Epithelial cell of proximal tubule (primary cell): Measurements from ENCODE around the gene WNT5A. TPM values are rescaled to one million over a fixed set of nuclear protein-coding genes. Genes with fewer than 3 reads are reported as not detected.

Experiments used
- DNase-seq: peaks from one replicate; pipeline ENCODE4 v3.0.0-alpha.2; 2011; ENCODE audit warnings: low read depth
- H3K4me3 ChIP-seq: 2 replicates; pipeline ENCODE4 v1.5.1; 2011; ENCODE audit warnings: low read depth, mild to moderate bottlenecking, low read length
- CTCF ChIP-seq: conservative IDR thresholded peaks from 2 replicates; pipeline ENCODE4 v1.5.1; 2012; ENCODE audit warnings: low read depth, mild to moderate bottlenecking, low read length
- total RNA-seq: library from RNA; depleted of rRNA; stranded (reverse); fragments of >200 nt; gene quantifications from 2 replicates; pipeline ENCODE4 v1.2.3, GENCODE V29; 2015

Gene WNT5A
- total RNA-seq, 1 donor from 2014 or later = 4.4 TPM

GRCh38 chr3:55461896-55462295 is 25.2 kb downstream of the WNT5A start:
- no peak for TF ChIP-seq CTCF
- no peak for DNase-seq

DNA sequence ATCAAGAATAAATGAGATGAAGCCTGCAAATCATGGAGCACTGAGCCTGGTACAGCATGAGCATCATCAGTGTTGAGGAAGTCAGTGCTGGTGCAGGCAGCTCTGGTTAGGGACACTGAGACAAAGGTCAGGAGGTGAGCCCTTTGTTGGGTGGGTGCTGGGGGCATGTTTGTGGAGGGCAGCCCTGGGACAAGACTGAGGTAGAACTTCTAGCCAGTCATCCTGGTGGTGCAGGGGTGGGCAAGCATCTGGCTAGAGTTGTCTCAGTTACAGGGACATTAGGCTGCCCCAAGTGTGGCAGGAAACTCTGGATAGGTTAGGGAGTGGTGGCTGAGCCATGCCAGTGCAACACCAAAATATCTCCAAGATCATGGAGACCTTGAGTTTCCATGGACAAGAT is 27.3 kb downstream of the WNT5A start:
- no peak for TF ChIP-seq CTCF
- H3K4me3 ChIP-seq = no peak overlapping the region
- DNase-seq = no peak

More at GRCh38 chr3:55461896-55462295, 25.2 kb downstream of the WNT5A start:
- no peak overlapping the region for H3K4me3 ChIP-seq

- DNase-seq = no peak
- TF ChIP-seq CTCF = no peak
- no peak overlapping the region for H3K4me3 ChIP-seq
Observed at GRCh38 chr3:55458181-55458790, 28.8 kb downstream of the WNT5A start.

DNA sequence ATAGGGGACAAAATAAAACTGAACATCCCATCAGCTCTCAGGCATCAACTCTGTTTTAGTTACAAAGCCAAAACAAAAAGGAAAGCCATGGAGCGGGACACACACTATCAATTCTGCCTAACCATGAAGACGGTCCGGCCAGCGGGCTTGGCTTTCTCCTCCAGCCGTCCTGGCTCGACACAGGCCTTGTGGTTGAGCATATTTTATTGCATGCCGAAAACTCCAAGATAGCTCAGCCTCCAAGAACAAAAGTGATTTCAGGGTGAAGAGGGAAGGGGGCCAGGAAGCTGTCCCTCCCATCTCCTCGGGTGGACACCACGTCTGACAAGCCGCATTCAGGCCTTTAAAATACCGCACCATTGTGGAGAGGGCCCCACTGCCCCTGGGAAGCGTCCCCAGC is 31.2 kb downstream of the WNT5A start:
- DNase-seq = no peak
- no peak for TF ChIP-seq CTCF
- no peak overlapping the region for H3K4me3 ChIP-seq

- DNase-seq = no peak
- H3K4me3 ChIP-seq = no peak overlapping the region
- no peak for TF ChIP-seq CTCF
Observed at GRCh38 chr3:55454611-55455010, 32.5 kb downstream of the WNT5A start.

GRCh38 chr3:55453886-55454496 is 33.1 kb downstream of the WNT5A start:
- DNase-seq = no peak
- no peak for TF ChIP-seq CTCF
- H3K4me3 ChIP-seq = no peak overlapping the region

DNA sequence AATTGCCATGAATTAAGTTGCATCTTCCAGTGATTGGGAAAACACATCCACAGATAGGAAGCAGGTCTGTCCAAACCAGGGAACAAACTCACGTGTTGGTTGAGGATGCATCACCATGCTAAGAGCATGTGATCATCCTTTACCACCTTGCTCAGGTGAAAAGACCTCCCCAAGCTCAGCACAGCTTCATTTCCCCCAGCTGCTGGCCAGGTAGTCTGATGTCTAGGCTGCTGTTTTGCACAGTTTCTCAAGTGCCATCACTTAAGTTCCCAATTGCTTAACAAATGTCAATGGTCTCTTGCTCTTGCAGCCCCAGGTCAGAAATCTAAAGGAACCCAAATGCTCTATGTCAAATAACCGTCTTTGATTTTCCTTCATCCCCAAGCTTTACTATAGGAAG is 34.2 kb downstream of the WNT5A start:
- DNase-seq = no peak
- H3K4me3 ChIP-seq = no peak overlapping the region
- TF ChIP-seq CTCF = no peak
